Endothelial cell of umbilical vein (primary cell): ENCODE results near the gene MAPKAP1. TPM values are rescaled to one million over a fixed set of nuclear protein-coding genes. Genes with fewer than 3 reads are reported as not detected.

Experiments
- BruUV-seq: library from RNA; stranded (reverse); fragments of 400-500 nt; replicated peaks from 2 replicates; lab custom pipeline; 2021; lab: Mats Ljungman, UMichigan
- CTCF ChIA-PET: fragments of 300-600, 350-600 bp; sonication (Branson Sonifier 250); formaldehyde crosslinking; loops from one replicate; lab custom pipeline; 2021; ENCODE audit warnings: antibody characterized with exemption, inconsistent platforms; lab: Charles Lee
- POLR2A ChIA-PET: fragments of 300-600, 350-600 bp; sonication (Branson Sonifier 250); formaldehyde crosslinking; loops from one replicate; lab custom pipeline; 2021; ENCODE audit warnings: antibody characterized with exemption, inconsistent platforms; lab: Charles Lee
- DNase-seq: peaks from one replicate; pipeline ENCODE4 v3.0.0-alpha.2; 2011; ENCODE audit warnings: low read depth, low spot score
- FAIRE-seq: peaks from 2 replicates; lab custom pipeline; 2011; peaks lifted over from hg19 to GRCh38; lab: Jason Lieb, UNC
- H2AFZ ChIP-seq: 2 replicates; pipeline ENCODE4 v1.6.0; 2012; ENCODE audit warnings: low read depth, low read length, control low read depth, inconsistent platforms
- H3K27ac ChIP-seq: 2 replicates; pipeline ENCODE4 v1.5.1; 2011; ENCODE audit warnings: low read depth, mild to moderate bottlenecking, control low read depth, low read length, moderate library complexity; ENCODE audit not compliant: insufficient read depth
- H3K27me3 ChIP-seq, 2 experiments: 2 replicates each; pipeline versions ENCODE4 v1.6.0 to v1.6.1; 2011; ENCODE audit warnings: low read length in 2 of 2, mixed read lengths in 1 of 2; ENCODE audit not compliant: control insufficient read depth in 2 of 2, insufficient read depth in 2 of 2
- H3K36me3 ChIP-seq, 2 experiments: 2 replicates in 1 of 2; 3 replicates in 1 of 2; pipeline ENCODE4 v1.5.1; 2011; ENCODE audit warnings: low read length in 2 of 2, mild to moderate bottlenecking in 1 of 2, moderate library complexity in 1 of 2; ENCODE audit not compliant: control insufficient read depth in 2 of 2, insufficient read depth in 2 of 2; ENCODE audit errors: extremely low read depth in 1 of 2
- H3K4me1 ChIP-seq: 3 replicates; pipeline ENCODE4 v1.5.1; 2011; ENCODE audit warnings: mild to moderate bottlenecking, low read length; ENCODE audit not compliant: control insufficient read depth, insufficient read depth; ENCODE audit errors: extremely low read depth
- H3K4me2 ChIP-seq: 2 replicates; pipeline ENCODE4 v1.6.1; 2011; ENCODE audit warnings: low read length, control low read depth, mixed read lengths; ENCODE audit not compliant: insufficient read depth
- H3K4me3 ChIP-seq, 3 experiments: fragments of 200-600 bp in 1 of 3; sonication (generic), shearing (Covaris generic) in 1 of 3; replicated peaks in 1 of 3; 2 replicates each; pipeline ENCODE4 v1.5.1; 2011 to 2016; ENCODE audit warnings: control low read depth in 3 of 3, low read length in 3 of 3, mild to moderate bottlenecking in 2 of 3, inconsistent platforms in 1 of 3, low read depth in 1 of 3, moderate library complexity in 1 of 3; ENCODE audit not compliant: insufficient read depth in 1 of 3
- H3K79me2 ChIP-seq: 2 replicates; pipeline ENCODE4 v1.6.0; 2012; ENCODE audit warnings: low read length, inconsistent platforms; ENCODE audit not compliant: control insufficient read depth, insufficient read depth
- H3K9ac ChIP-seq: replicated peaks from 2 replicates; pipeline ENCODE3; 2011; ENCODE audit warnings: low read length, control low read depth; ENCODE audit not compliant: insufficient read depth; ENCODE audit errors: extremely low read depth
- H3K9me1 ChIP-seq: replicated peaks from 3 replicates; pipeline ENCODE4 v1.6.0; 2011; ENCODE audit warnings: mild to moderate bottlenecking, low read length; ENCODE audit not compliant: control insufficient read depth, insufficient read depth; ENCODE audit errors: extremely low read depth
- H3K9me3 ChIP-seq: replicated peaks from 2 replicates; pipeline ENCODE4 v1.5.1; 2012; ENCODE audit warnings: low read length, inconsistent platforms; ENCODE audit not compliant: control insufficient read depth, insufficient read depth
- H4K20me1 ChIP-seq: replicated peaks from 2 replicates; pipeline ENCODE3; 2011; ENCODE audit warnings: mild to moderate bottlenecking, low read length; ENCODE audit not compliant: control insufficient read depth, insufficient read depth; ENCODE audit errors: extremely low read depth
- EZH2 ChIP-seq: IDR thresholded peaks from 2 replicates; pipeline ENCODE4 v1.6.1; 2012; ENCODE audit warnings: borderline replicate concordance, low read depth, mild to moderate bottlenecking, moderate library complexity, low read length, inconsistent platforms; ENCODE audit not compliant: severe bottlenecking
- FOS ChIP-seq: IDR thresholded peaks from 2 replicates; pipeline ENCODE4 v1.6.1; 2011; ENCODE audit warnings: mild to moderate bottlenecking, low read length, moderate library complexity, borderline replicate concordance; ENCODE audit not compliant: insufficient read depth
- GATA2 ChIP-seq: IDR thresholded peaks from 2 replicates; pipeline ENCODE4 v1.7.0; 2011; ENCODE audit warnings: low read depth, mild to moderate bottlenecking, moderate library complexity, mixed read lengths, low read length; ENCODE audit not compliant: insufficient read length, insufficient read depth
- JUN ChIP-seq: IDR thresholded peaks from 2 replicates; pipeline ENCODE4 v1.6.1; 2011; ENCODE audit warnings: borderline replicate concordance, low read depth; ENCODE audit not compliant: insufficient read length, insufficient read depth
- MYC ChIP-seq: IDR thresholded peaks from one replicate; pipeline ENCODE4 v1.6.1; 2011; ENCODE audit warnings: mild to moderate bottlenecking, low read depth, low read length
- POLR2A ChIP-seq: IDR thresholded peaks from 2 replicates; pipeline ENCODE4 v1.6.1; 2012; ENCODE audit warnings: low read depth, mild to moderate bottlenecking, control low read depth, low read length
- POLR2AphosphoS5 ChIP-seq: IDR thresholded peaks from 2 replicates; pipeline ENCODE4 v1.6.1; 2012; ENCODE audit warnings: low read depth, mild to moderate bottlenecking, control low read depth, low read length, moderate library complexity; ENCODE audit not compliant: insufficient read depth
- dilution Hi-C: fragments of 300-500 bp; cut with MboI; formaldehyde crosslinking; loops from one replicate; pipeline ENCODE4 v1.15.0; 2019; ENCODE audit warnings: low sequenced_read_pairs; ENCODE audit not compliant: extremely low pct_ligation_motif_present
- intact Hi-C: fragments of 100-400 bp; cut with micrococcal nuclease; formaldehyde crosslinking; loops from one replicate; pipeline ENCODE4 v1.10.0; 2022
- polyA plus RNA-seq, 4 experiments: library from polyadenylated mRNA; depleted of rRNA in 3 of 4; stranded (reverse) in 3 of 4; unstranded in 1 of 4; fragments of >200 nt; gene quantifications; 2 replicates each; pipeline versions ENCODE4 v1.2.1 to v1.2.3, GENCODE V29; 2011 to 2012; ENCODE audit warnings: missing spikeins in 1 of 4
- total RNA-seq: library from RNA; stranded (reverse); gene quantifications from 2 replicates; pipeline ENCODE4 v1.2.3, GENCODE V29; 2021
- TF ChIP-seq, protein P1 (sequence below), 2 donors: IDR thresholded peaks; 1 replicate in 1 of 2; 2 replicates in 1 of 2; pipeline ENCODE4 v1.5.1; 2011; ENCODE audit warnings: low read length in 2 of 2, mild to moderate bottlenecking in 2 of 2, moderate library complexity in 2 of 2, control low read depth in 1 of 2, inconsistent platforms in 1 of 2, low read depth in 1 of 2; ENCODE audit not compliant: insufficient read depth in 1 of 2; ENCODE audit errors: extremely low read depth in 1 of 2
- TF ChIP-seq, protein P2 (sequence below): IDR thresholded peaks from 2 replicates; pipeline ENCODE4 v1.6.1; 2011; ENCODE audit not compliant: insufficient read depth, insufficient read length

The MAPKAP1 gene
- total and polyA plus RNA-seq, 2 donors (not counting 3 experiments of a cell fraction or from before 2014, with no cell fraction given) = 61.9 to 99.1 TPM

DNA sequence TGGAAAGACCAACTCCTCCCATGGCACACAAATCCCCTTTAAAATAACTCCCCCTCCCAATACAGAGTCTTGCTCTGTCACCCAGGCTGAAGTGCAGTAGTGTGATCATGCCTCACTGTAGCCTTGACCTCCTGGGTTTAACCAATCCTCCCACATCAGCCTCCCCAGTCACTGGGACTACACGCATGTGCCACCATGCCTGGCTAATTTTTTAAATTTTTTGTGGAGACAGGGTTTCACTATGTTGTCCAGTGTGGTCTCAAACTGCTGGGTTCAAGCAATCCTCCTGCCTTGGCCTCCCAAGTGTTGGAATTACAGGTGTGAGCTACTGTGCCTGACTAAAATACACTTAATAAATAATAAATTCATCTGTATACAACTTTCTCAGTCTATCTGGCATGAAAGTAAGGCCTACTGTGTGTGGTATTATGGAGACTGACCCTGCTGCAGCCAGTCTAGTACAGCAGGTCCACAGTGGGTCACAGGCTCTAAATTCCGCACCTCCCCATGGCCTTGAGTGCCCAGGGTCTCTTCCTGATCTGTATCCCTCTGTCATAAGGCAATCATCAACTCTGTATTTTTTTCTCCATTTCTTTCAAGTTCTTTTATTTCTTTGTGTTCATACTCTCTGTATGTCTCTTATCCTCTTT lies 169.4 kb downstream of the MAPKAP1 start:
- dilution Hi-C loops = no loop called here
- Histone ChIP-seq H3K9me1 (no peaks in the 10 kb centered on the region), H3K27ac (peak overlapping the region; percentile 50), H3K4me2 (peak overlapping the region; percentile 47), H3K4me3 (no peak overlapping the region), H4K20me1 (no peaks in the 10 kb centered on the region), H3K36me3 (no peaks in the 10 kb centered on the region), H2AFZ (no peak overlapping the region), H3K9ac (no peak overlapping the region), H3K27me3 (no peaks in the 10 kb centered on the region), H3K4me1 (peaks cover 9% of the 10 kb centered on the region), H3K9me3 (no peaks in the 10 kb centered on the region), H3K79me2 (no peaks in the 10 kb centered on the region)
- POLR2A ChIA-PET = no interaction called here
- FAIRE-seq (no peak), DNase-seq (no peak)
- intact Hi-C loops = no loop called here
- TF ChIP-seq FOS = no peak
- CTCF ChIA-PET = interaction anchor here (1.7 kb wide), 1 partner anchor 13 kb away, joined by 6 read pairs; no protein-coding TSS in a partner anchor
- no TSS peak for BruUV-seq

DNA sequence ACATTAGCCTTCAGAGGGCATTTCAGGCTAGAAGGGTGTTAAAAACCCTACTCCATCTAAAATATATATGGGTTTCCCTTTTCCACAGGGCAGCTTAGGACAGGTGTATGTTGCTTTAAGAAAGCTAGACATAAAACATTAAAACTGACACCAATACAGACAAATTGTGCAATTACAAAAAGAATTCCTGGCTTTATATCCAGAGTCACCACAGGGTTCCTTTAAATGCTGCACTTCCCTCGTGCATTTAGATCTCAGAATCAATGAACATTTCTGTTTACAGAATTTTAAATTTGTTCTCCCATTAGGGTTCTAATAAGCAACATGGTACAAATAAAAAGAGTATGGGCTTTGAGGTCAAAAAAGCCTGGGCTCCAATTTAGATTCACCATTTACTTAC lies 170.2 kb downstream of the MAPKAP1 start:
- TF ChIP-seq EZH2 = no peak
- no peak for TF ChIP-seq MYC
- TF ChIP-seq, protein P1, sequence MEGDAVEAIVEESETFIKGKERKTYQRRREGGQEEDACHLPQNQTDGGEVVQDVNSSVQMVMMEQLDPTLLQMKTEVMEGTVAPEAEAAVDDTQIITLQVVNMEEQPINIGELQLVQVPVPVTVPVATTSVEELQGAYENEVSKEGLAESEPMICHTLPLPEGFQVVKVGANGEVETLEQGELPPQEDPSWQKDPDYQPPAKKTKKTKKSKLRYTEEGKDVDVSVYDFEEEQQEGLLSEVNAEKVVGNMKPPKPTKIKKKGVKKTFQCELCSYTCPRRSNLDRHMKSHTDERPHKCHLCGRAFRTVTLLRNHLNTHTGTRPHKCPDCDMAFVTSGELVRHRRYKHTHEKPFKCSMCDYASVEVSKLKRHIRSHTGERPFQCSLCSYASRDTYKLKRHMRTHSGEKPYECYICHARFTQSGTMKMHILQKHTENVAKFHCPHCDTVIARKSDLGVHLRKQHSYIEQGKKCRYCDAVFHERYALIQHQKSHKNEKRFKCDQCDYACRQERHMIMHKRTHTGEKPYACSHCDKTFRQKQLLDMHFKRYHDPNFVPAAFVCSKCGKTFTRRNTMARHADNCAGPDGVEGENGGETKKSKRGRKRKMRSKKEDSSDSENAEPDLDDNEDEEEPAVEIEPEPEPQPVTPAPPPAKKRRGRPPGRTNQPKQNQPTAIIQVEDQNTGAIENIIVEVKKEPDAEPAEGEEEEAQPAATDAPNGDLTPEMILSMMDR (IDR thresholded peaks at IDR 0.05; ENCODE audit: extremely low read depth in 1 of 2, insufficient read depth in 1 of 2, low read depth in 1 of 2, low read length in 2 of 2) = no peak
- no peak for TF ChIP-seq POLR2A
- no peak for TF ChIP-seq JUN
- no peak for TF ChIP-seq POLR2AphosphoS5
- TF ChIP-seq, protein P2, sequence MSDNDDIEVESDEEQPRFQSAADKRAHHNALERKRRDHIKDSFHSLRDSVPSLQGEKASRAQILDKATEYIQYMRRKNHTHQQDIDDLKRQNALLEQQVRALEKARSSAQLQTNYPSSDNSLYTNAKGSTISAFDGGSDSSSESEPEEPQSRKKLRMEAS = no peak
- TF ChIP-seq GATA2 = no peak
- no peak for TF ChIP-seq FOS
- CTCF ChIA-PET = no interaction called here

More for the DNA sequence above, 170.2 kb downstream of the MAPKAP1 start:
- Histone ChIP-seq H4K20me1 (no peaks in the 10 kb centered on the region), H3K4me2 (no peak overlapping the region), H3K9me3 (no peaks in the 10 kb centered on the region), H3K9me1 (no peaks in the 10 kb centered on the region), H2AFZ (no peak overlapping the region), H3K36me3 (no peaks in the 10 kb centered on the region), H3K9ac (no peak overlapping the region), H3K27ac (no peak overlapping the region), H3K27me3 (no peaks in the 10 kb centered on the region), H3K4me3 (no peak overlapping the region), H3K4me1 (peaks cover 9% of the 10 kb centered on the region), H3K79me2 (no peaks in the 10 kb centered on the region)
- dilution Hi-C loops (no loop called here), intact Hi-C loops (no loop called here)
- no peak for DNase-seq
- no peak for FAIRE-seq
- POLR2A ChIA-PET = no interaction called here
- BruUV-seq = no TSS peak
